HEK293 (cell line): ENCODE data around the gene ABI3.

Source experiments
- HOXC10 ChIP-seq: sonication (generic); formaldehyde crosslinking; IDR thresholded peaks from 2 replicates; pipeline ENCODE4 v1.8.1; 2023; ENCODE audit warnings: mild to moderate bottlenecking, missing genetic modification reagents
- KLF8 ChIP-seq: fragments of 450-650 bp; formaldehyde crosslinking; IDR thresholded peaks from 2 replicates; pipeline ENCODE4 v1.5.1; 2016; ENCODE audit warnings: missing biosample characterization, missing genetic modification characterization
- PRDM1 ChIP-seq: fragments of 450-650 bp; formaldehyde crosslinking; IDR thresholded peaks from 2 replicates; pipeline ENCODE4; 2016; ENCODE audit warnings: missing biosample characterization, missing genetic modification characterization
- SP3 ChIP-seq: fragments of 450-650 bp; formaldehyde crosslinking; IDR thresholded peaks from 2 replicates; pipeline ENCODE4 v1.5.1; 2016; ENCODE audit warnings: missing biosample characterization, missing genetic modification characterization
- YY1 ChIP-seq: fragments of 450-650 bp; formaldehyde crosslinking; IDR thresholded peaks from 2 replicates; pipeline ENCODE4 v1.5.1; 2018; ENCODE audit warnings: missing biosample characterization, missing genetic modification characterization
- ZBTB17 ChIP-seq: fragments of 450-650 bp; formaldehyde crosslinking; IDR thresholded peaks from 2 replicates; pipeline ENCODE4 v1.5.1; 2016; ENCODE audit warnings: missing biosample characterization, missing genetic modification characterization
- ZBTB21 ChIP-seq: fragments of 450-650 bp; formaldehyde crosslinking; IDR thresholded peaks from 2 replicates; pipeline ENCODE4 v1.5.1; 2017; ENCODE audit warnings: missing biosample characterization, missing genetic modification characterization
- ZBTB48 ChIP-seq: fragments of 450-650 bp; formaldehyde crosslinking; IDR thresholded peaks from 2 replicates; pipeline ENCODE4 v1.5.1; 2016; ENCODE audit warnings: missing biosample characterization, missing genetic modification characterization
- ZFHX2 ChIP-seq: fragments of 450-650 bp; formaldehyde crosslinking; conservative IDR thresholded peaks from 2 replicates; pipeline ENCODE4 v1.5.1; 2016; ENCODE audit warnings: missing biosample characterization, missing genetic modification characterization
- ZFP69B ChIP-seq: fragments of 450-650 bp; formaldehyde crosslinking; IDR thresholded peaks from 2 replicates; pipeline ENCODE4 v1.5.1; 2016; ENCODE audit warnings: missing biosample characterization, missing genetic modification characterization
- ZIC2 ChIP-seq: fragments of 450-650 bp; formaldehyde crosslinking; IDR thresholded peaks from 2 replicates; pipeline ENCODE4 v1.5.1; 2016; ENCODE audit warnings: missing biosample characterization, missing genetic modification characterization
- ZNF2 ChIP-seq: fragments of 450-650 bp; formaldehyde crosslinking; IDR thresholded peaks from 2 replicates; pipeline ENCODE4 v1.5.1; 2016; ENCODE audit warnings: missing biosample characterization, missing genetic modification characterization
- ZNF280C ChIP-seq: fragments of 450-650 bp; formaldehyde crosslinking; IDR thresholded peaks from 2 replicates; pipeline ENCODE4 v1.5.1; 2016; ENCODE audit warnings: missing biosample characterization, missing genetic modification characterization
- ZNF394 ChIP-seq: fragments of 450-650 bp; formaldehyde crosslinking; IDR thresholded peaks from 2 replicates; pipeline ENCODE4 v1.5.1; 2016; ENCODE audit warnings: missing biosample characterization, missing genetic modification characterization, mild to moderate bottlenecking, moderate library complexity, borderline replicate concordance
- ZNF473 ChIP-seq: fragments of 450-650 bp; formaldehyde crosslinking; IDR thresholded peaks from 2 replicates; pipeline ENCODE4 v1.5.1; 2017; ENCODE audit warnings: missing biosample characterization, missing genetic modification characterization
- ZNF510 ChIP-seq: fragments of 450-650 bp; formaldehyde crosslinking; IDR thresholded peaks from 2 replicates; pipeline ENCODE4 v1.5.1; 2018; ENCODE audit warnings: mild to moderate bottlenecking, missing genetic modification characterization, missing biosample characterization; ENCODE audit not compliant: insufficient replicate concordance
- ZNF561 ChIP-seq: fragments of 450-650 bp; IDR thresholded peaks from 2 replicates; pipeline ENCODE4 v1.5.1; 2018; ENCODE audit warnings: missing biosample characterization, missing genetic modification characterization, borderline replicate concordance
- ZNF596 ChIP-seq: fragments of 450-650 bp; IDR thresholded peaks from 2 replicates; pipeline ENCODE4 v1.5.0; 2018; ENCODE audit warnings: missing biosample characterization, mild to moderate bottlenecking, missing genetic modification characterization, moderate library complexity
- ZNF837 ChIP-seq: fragments of 450-650 bp; formaldehyde crosslinking; IDR thresholded peaks from 2 replicates; pipeline ENCODE4 v1.5.1; 2016; ENCODE audit warnings: missing biosample characterization, missing genetic modification characterization
- ZXDB ChIP-seq: fragments of 450-650 bp; formaldehyde crosslinking; IDR thresholded peaks from 2 replicates; pipeline ENCODE4 v1.5.1; 2016; ENCODE audit warnings: missing biosample characterization, missing genetic modification characterization
- TF ChIP-seq, protein P1 (sequence below): fragments of 450-650 bp; formaldehyde crosslinking; IDR thresholded peaks from 2 replicates; pipeline ENCODE4 v1.5.1; 2016; ENCODE audit warnings: missing biosample characterization, missing genetic modification characterization
- TF ChIP-seq, protein P2 (sequence below): fragments of 450-650 bp; formaldehyde crosslinking; IDR thresholded peaks from 2 replicates; pipeline ENCODE4 v1.5.1; 2016; ENCODE audit warnings: missing biosample characterization, missing genetic modification characterization
- TF ChIP-seq, protein P3 (sequence below): fragments of 450-650 bp; formaldehyde crosslinking; IDR thresholded peaks from 2 replicates; pipeline ENCODE4 v1.5.1; 2016; ENCODE audit warnings: missing biosample characterization, missing genetic modification characterization
- TF ChIP-seq, protein P4 (sequence below): fragments of 450-650 bp; formaldehyde crosslinking; IDR thresholded peaks from 2 replicates; pipeline ENCODE4 v1.5.1; 2016; ENCODE audit warnings: missing biosample characterization, missing genetic modification characterization

ABI3 gene

DNA sequence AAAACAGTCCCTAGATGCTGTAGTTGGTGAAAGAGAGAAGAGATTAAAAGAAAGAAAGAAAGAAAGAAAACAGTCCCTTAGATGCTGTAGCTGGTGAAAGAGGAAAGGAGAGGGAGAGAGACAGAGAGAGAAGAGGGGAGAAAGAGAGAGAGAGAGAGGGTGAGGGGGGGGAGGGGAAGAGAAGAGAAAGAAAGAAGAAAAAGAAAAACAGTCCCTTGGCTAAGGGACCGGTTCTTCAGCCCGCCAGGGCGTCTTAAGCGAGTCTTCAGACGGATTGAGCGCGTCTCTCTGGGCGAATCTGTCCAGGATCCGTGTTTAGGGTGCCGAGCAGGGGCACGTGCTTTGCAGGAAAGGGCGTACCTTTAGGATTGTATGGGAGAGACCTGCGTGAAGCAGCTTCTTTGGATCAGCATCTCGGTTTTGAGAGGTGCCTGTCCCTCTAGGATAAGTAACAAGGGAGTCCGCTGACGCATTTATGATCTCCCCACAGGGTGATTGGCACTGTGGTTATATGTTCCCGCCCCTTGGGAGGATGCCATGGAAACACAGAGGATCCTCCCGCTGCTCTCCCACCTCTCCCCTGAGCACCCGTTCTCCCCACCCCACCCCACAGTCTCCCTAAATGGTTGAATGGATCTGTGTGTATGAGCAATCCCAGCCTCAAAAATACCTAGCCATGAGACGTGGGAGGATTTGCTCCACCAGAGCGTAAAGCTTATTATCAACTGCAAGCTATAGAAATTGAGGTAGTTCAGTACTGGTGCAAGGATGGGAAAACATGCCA lies 16.8 kb upstream of the ABI3 start (continued):
- TF ChIP-seq ZFHX2 (tag by site-specific recombination) (peak; percentile 79), PRDM1 (tag by site-specific recombination) (peak; percentile 94), ZFP69B (peak; percentile 70), YY1 (no peak), ZBTB21 (peak; percentile 6), ZNF394 (tag by site-specific recombination) (peak; percentile 49), ZNF473 (tag by site-specific recombination) (no peak), KLF8 (no peak; the same call in 1 of the 2 replicates), ZIC2 (tag by site-specific recombination) (no peak), ZNF596 (peak; percentile 80), ZBTB17 (tag by site-specific recombination) (peak; percentile 88), ZNF280C (tag by site-specific recombination) (no peak), SP3 (tag by site-specific recombination) (peak; percentile 49), ZBTB48 (tag by site-specific recombination) (peak; percentile 100), ZXDB (tag by site-specific recombination) (peak; percentile 4), ZNF837 (tag by site-specific recombination) (no peak), ZNF2 (tag by site-specific recombination) (0 out of 2 replicates have a peak, but pooled peaks have one; percentile 60), HOXC10 (CRISPR knock-in tag) (no peak), ZNF510 (no peak), ZNF561 (0 out of 2 replicates have a peak, but pooled peaks have one; percentile 50)
- TF ChIP-seq, protein P1, sequence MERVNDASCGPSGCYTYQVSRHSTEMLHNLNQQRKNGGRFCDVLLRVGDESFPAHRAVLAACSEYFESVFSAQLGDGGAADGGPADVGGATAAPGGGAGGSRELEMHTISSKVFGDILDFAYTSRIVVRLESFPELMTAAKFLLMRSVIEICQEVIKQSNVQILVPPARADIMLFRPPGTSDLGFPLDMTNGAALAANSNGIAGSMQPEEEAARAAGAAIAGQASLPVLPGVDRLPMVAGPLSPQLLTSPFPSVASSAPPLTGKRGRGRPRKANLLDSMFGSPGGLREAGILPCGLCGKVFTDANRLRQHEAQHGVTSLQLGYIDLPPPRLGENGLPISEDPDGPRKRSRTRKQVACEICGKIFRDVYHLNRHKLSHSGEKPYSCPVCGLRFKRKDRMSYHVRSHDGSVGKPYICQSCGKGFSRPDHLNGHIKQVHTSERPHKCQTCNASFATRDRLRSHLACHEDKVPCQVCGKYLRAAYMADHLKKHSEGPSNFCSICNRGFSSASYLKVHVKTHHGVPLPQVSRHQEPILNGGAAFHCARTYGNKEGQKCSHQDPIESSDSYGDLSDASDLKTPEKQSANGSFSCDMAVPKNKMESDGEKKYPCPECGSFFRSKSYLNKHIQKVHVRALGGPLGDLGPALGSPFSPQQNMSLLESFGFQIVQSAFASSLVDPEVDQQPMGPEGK = 0 out of 2 replicates have a peak, but pooled peaks have one; percentile 19
- TF ChIP-seq, protein P2, sequence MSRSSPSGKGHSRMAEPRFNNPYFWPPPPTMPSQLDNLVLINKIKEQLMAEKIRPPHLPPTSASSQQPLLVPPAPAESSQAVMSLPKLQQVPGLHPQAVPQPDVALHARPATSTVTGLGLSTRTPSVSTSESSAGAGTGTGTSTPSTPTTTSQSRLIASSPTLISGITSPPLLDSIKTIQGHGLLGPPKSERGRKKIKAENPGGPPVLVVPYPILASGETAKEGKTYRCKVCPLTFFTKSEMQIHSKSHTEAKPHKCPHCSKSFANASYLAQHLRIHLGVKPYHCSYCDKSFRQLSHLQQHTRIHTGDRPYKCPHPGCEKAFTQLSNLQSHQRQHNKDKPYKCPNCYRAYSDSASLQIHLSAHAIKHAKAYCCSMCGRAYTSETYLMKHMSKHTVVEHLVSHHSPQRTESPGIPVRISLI (tag by site-specific recombination) = peak; percentile 97
- TF ChIP-seq, protein P3, sequence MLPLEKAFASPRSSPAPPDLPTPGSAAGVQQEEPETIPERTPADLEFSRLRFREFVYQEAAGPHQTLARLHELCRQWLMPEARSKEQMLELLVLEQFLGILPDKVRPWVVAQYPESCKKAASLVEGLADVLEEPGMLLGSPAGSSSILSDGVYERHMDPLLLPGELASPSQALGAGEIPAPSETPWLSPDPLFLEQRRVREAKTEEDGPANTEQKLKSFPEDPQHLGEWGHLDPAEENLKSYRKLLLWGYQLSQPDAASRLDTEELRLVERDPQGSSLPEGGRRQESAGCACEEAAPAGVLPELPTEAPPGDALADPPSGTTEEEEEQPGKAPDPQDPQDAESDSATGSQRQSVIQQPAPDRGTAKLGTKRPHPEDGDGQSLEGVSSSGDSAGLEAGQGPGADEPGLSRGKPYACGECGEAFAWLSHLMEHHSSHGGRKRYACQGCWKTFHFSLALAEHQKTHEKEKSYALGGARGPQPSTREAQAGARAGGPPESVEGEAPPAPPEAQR (tag by site-specific recombination) = peak; percentile 12; the same call in 1 of the 2 replicates
- TF ChIP-seq, protein P4, sequence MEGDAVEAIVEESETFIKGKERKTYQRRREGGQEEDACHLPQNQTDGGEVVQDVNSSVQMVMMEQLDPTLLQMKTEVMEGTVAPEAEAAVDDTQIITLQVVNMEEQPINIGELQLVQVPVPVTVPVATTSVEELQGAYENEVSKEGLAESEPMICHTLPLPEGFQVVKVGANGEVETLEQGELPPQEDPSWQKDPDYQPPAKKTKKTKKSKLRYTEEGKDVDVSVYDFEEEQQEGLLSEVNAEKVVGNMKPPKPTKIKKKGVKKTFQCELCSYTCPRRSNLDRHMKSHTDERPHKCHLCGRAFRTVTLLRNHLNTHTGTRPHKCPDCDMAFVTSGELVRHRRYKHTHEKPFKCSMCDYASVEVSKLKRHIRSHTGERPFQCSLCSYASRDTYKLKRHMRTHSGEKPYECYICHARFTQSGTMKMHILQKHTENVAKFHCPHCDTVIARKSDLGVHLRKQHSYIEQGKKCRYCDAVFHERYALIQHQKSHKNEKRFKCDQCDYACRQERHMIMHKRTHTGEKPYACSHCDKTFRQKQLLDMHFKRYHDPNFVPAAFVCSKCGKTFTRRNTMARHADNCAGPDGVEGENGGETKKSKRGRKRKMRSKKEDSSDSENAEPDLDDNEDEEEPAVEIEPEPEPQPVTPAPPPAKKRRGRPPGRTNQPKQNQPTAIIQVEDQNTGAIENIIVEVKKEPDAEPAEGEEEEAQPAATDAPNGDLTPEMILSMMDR (tag by site-specific recombination) = no peak
